PFSK-1 (cell line): Measurements from ENCODE around the gene ARL15.

ENCODE experiments used
- FOXP2 ChIP-seq: optimal IDR thresholded peaks from 2 replicates; pipeline ENCODE3; 2011; ENCODE audit warnings: borderline replicate concordance, control low read depth, inconsistent platforms; ENCODE audit not compliant: insufficient read depth; ENCODE audit errors: extremely low read length, extremely low read depth
- POLR2AphosphoS5 ChIP-seq: IDR thresholded peaks from 2 replicates; pipeline ENCODE4 v1.6.1; 2012; ENCODE audit warnings: low read depth, mild to moderate bottlenecking, control low read depth, low read length, moderate library complexity
- SIN3A ChIP-seq: IDR thresholded peaks from 2 replicates; pipeline ENCODE4 v1.6.1; 2012; ENCODE audit warnings: mild to moderate bottlenecking, low read length, moderate library complexity, borderline replicate concordance; ENCODE audit not compliant: insufficient read depth
- TAF1 ChIP-seq: IDR thresholded peaks from 2 replicates; pipeline ENCODE4 v1.6.1; 2012; ENCODE audit warnings: low read length, control low read depth, borderline replicate concordance; ENCODE audit not compliant: insufficient read depth
- TF ChIP-seq, protein P1 (sequence below), 2 experiments: IDR thresholded peaks; 2 replicates each; pipeline versions ENCODE4 v1.6.1 to v1.8.0; 2011 to 2012; ENCODE audit warnings: low read depth in 2 of 2, low read length in 2 of 2, control low read depth in 1 of 2, inconsistent platforms in 1 of 2, mild to moderate bottlenecking in 1 of 2, moderate library complexity in 1 of 2; ENCODE audit not compliant: insufficient read depth in 1 of 2

DNA sequence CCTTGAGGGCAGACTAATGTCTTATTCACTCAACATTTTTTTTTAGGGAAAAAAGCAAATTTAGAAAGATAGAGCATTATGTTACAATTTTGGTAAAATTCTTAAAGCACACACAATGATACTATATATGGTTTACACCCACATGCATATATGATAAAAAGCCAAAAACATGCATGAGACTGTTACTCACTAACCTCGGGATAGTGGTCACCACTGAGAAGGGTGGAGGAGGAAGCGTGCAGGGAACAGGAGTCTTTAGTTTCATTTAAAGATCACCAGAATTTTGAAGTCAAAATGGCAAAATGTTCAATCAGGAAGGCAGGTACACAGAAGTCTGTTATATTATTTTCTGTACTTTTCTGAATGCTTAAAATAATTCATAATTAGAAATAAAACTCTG lies 9.2 kb downstream of the ARL15 start:
- no peak for TF ChIP-seq POLR2AphosphoS5
- TF ChIP-seq, protein P1, sequence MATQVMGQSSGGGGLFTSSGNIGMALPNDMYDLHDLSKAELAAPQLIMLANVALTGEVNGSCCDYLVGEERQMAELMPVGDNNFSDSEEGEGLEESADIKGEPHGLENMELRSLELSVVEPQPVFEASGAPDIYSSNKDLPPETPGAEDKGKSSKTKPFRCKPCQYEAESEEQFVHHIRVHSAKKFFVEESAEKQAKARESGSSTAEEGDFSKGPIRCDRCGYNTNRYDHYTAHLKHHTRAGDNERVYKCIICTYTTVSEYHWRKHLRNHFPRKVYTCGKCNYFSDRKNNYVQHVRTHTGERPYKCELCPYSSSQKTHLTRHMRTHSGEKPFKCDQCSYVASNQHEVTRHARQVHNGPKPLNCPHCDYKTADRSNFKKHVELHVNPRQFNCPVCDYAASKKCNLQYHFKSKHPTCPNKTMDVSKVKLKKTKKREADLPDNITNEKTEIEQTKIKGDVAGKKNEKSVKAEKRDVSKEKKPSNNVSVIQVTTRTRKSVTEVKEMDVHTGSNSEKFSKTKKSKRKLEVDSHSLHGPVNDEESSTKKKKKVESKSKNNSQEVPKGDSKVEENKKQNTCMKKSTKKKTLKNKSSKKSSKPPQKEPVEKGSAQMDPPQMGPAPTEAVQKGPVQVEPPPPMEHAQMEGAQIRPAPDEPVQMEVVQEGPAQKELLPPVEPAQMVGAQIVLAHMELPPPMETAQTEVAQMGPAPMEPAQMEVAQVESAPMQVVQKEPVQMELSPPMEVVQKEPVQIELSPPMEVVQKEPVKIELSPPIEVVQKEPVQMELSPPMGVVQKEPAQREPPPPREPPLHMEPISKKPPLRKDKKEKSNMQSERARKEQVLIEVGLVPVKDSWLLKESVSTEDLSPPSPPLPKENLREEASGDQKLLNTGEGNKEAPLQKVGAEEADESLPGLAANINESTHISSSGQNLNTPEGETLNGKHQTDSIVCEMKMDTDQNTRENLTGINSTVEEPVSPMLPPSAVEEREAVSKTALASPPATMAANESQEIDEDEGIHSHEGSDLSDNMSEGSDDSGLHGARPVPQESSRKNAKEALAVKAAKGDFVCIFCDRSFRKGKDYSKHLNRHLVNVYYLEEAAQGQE (IDR thresholded peaks at IDR 0.05; ENCODE audit: insufficient read depth in 1 of 2, low read depth in 2 of 2, low read length in 2 of 2): no peak
- no peak for TF ChIP-seq TAF1
- TF ChIP-seq FOXP2: no peak
- no peak for TF ChIP-seq SIN3A
